Esophagus squamous epithelium (tissue), 5 donors: Measurements from ENCODE around the gene MPL. TPM values are rescaled to one million over a fixed set of nuclear protein-coding genes. Genes with fewer than 3 reads are reported as not detected.

Experiments
- DNase-seq: peaks from one replicate; lab custom pipeline; 2025; lab: John Stamatoyannopoulos, UW
- H3K27ac ChIP-seq, 4 donors: fragments of 200-600 bp; sonication (generic); one replicate each; pipeline ENCODE4 v1.5.1; 2016 to 2019; ENCODE audit warnings: mild to moderate bottlenecking in 1 of 4
- H3K27me3 ChIP-seq, 4 donors: fragments of 200-600 bp; sonication (generic); 1 replicate in 3 of 4; 2 replicates in 1 of 4; pipeline versions ENCODE4 v1.5.1 to v1.6.0; 2017 to 2021; ENCODE audit warnings: antibody characterized with exemption in 1 of 4
- H3K36me3 ChIP-seq, 3 donors: fragments of 200-600 bp; sonication (generic); one replicate each; pipeline ENCODE4 v1.5.1; 2016 to 2019
- H3K4me1 ChIP-seq, 3 donors: fragments of 200-600 bp; sonication (generic); one replicate each; pipeline ENCODE4 v1.5.1; 2017 to 2019
- H3K4me3 ChIP-seq, 4 donors: fragments of 200-600 bp; sonication (generic); 1 replicate in 3 of 4; 2 replicates in 1 of 4; pipeline ENCODE4 v1.5.1; 2016 to 2019; ENCODE audit warnings: mild to moderate bottlenecking in 2 of 4, moderate library complexity in 1 of 4
- H3K9me3 ChIP-seq, 3 donors: fragments of 200-600 bp; sonication (generic); one replicate each; pipeline ENCODE4 v1.5.1; 2016 to 2019
- CTCF ChIP-seq, 6 experiments: fragments of 450-650 bp in 4 of 6; fragments of 200-600 bp in 2 of 6; sonication (generic) in 2 of 6; IDR thresholded peaks; one replicate each; pipeline ENCODE4 v1.5.1; 2016 to 2019; ENCODE audit warnings: antibody characterized with exemption in 6 of 6, mild to moderate bottlenecking in 4 of 6, moderate library complexity in 4 of 6
- POLR2A ChIP-seq, 4 donors: fragments of 450-650 bp; IDR thresholded peaks; one replicate each; pipeline ENCODE4 v1.6.1; 2017; ENCODE audit warnings: antibody characterized with exemption in 4 of 4, mild to moderate bottlenecking in 4 of 4, moderate library complexity in 3 of 4
- WGBS, 2 donors: methylation state at CpG; one replicate each; pipeline ENCODE4 v1.1.5; 2018; 5-methylcytosine and 5-hydroxymethylcytosine counted together
- intact Hi-C: fragments of 100-400 bp; cut with DNase I; formaldehyde crosslinking; loops from one replicate; pipeline ENCODE4 v1.15.0; 2022
- total RNA-seq, 4 donors: library from RNA; depleted of rRNA; stranded (reverse); fragments of >200 nt; gene quantifications; one replicate each; pipeline ENCODE4 v1.1.0, GENCODE V29; 2016
- donor health status: DM: yes; HTN: yes; CAD: no.

The MPL gene
- total RNA-seq, 4 donors from 2014 or later, result not detected

GRCh38 chr1:43314233-43314632 lies 23.4 kb upstream of the MPL start:
- intact Hi-C loops, result no loop called here
- Histone ChIP-seq H3K27me3 (no peaks in the 10 kb centered on the region), H3K4me1 (no peaks in the 10 kb centered on the region), H3K36me3 (peaks cover 0 to 9% (median 0%) of the 10 kb centered on the region in 3 donors), H3K4me3 (no peak overlapping the region), H3K27ac (no peak overlapping the region), H3K9me3 (no peaks in the 10 kb centered on the region)
- TF ChIP-seq POLR2A (IDR thresholded peaks at IDR 0.05), result no peak
- no peak for TF ChIP-seq CTCF (IDR thresholded peaks at IDR 0.05)
- no peak for DNase-seq
- 78 to 89% methylated on average over 3 of the region's 5 CpGs for WGBS, 2 donors

- no peak for TF ChIP-seq CTCF (IDR thresholded peaks at IDR 0.05)
- TF ChIP-seq POLR2A (IDR thresholded peaks at IDR 0.05), result no peak
- intact Hi-C loops, result no loop called here
- DNase-seq, result no peak
These were observed 22.1 kb upstream of the MPL start for GRCh38 chr1:43315481-43315880.

GRCh38 chr1:43315963-43316737 lies 21.5 kb upstream of the MPL start:
- Histone ChIP-seq H3K27me3 (no peaks in the 10 kb centered on the region), H3K9me3 (no peaks in the 10 kb centered on the region), H3K4me1 (no peaks in the 10 kb centered on the region), H3K4me3 (no peak overlapping the region), H3K36me3 (peaks cover 0 to 9% (median 0%) of the 10 kb centered on the region in 3 donors), H3K27ac (no peak overlapping the region)
- intact Hi-C loops, result no loop called here
- TF ChIP-seq CTCF (IDR thresholded peaks at IDR 0.05) (no peak), POLR2A (IDR thresholded peaks at IDR 0.05) (no peak)
- DNase-seq, result no peak
- 85 to 88% methylated on average over 8 to 10 of the region's 10 CpGs for WGBS, 2 donors

More at GRCh38 chr1:43315481-43315880, 22.1 kb upstream of the MPL start:
- Histone ChIP-seq H3K9me3 (no peaks in the 10 kb centered on the region), H3K27ac (no peak overlapping the region), H3K27me3 (no peaks in the 10 kb centered on the region), H3K4me3 (no peak overlapping the region), H3K4me1 (no peaks in the 10 kb centered on the region), H3K36me3 (peaks cover 0 to 9% (median 0%) of the 10 kb centered on the region in 3 donors)
- 70 to 87% methylated on average over 2 to 3 of the region's 3 CpGs for WGBS, 2 donors

- WGBS, 2 donors, result 79 to 80% methylated on average over 6 to 11 of the region's 16 CpGs
- no peak for TF ChIP-seq CTCF (IDR thresholded peaks at IDR 0.05)
- TF ChIP-seq POLR2A (IDR thresholded peaks at IDR 0.05), result no peak
- intact Hi-C loops, result no loop called here
- DNase-seq, result no peak
- H3K4me3 ChIP-seq, result no peak overlapping the region
- H3K4me1 ChIP-seq, result no peaks in the 10 kb centered on the region
- H3K36me3 ChIP-seq, result peaks cover 0 to 15% (median 0%) of the 10 kb centered on the region in 3 donors
- no peak overlapping the region for H3K27ac ChIP-seq
- H3K27me3 ChIP-seq, result no peaks in the 10 kb centered on the region
- no peaks in the 10 kb centered on the region for H3K9me3 ChIP-seq
These were observed 20.7 kb upstream of the MPL start for GRCh38 chr1:43316738-43317520.
